Renal cortical epithelial cell (primary cell): ENCODE measurements around the gene BRWD1. TPM values are rescaled to one million over a fixed set of nuclear protein-coding genes. Genes with fewer than 3 reads are reported as not detected.
"Not testable (repeated sequence)": the region's sequence is repeated elsewhere in the genome, so short reads cannot be mapped to it uniquely, and the experiment has no call there.

ENCODE experiments used
- DNase-seq: peaks from one replicate; pipeline ENCODE4 v3.0.0-alpha.2; 2011; ENCODE audit warnings: low read depth
- total RNA-seq: library from RNA; depleted of rRNA; stranded (reverse); fragments of >200 nt; gene quantifications from 2 replicates; pipeline ENCODE4 v1.2.3, GENCODE V29; 2014

The BRWD1 gene
- total RNA-seq, 1 donor from 2014 or later = 81.4 TPM

- DNase-seq = no peak
These were observed 139.4 kb downstream of the BRWD1 start for GRCh38 chr21:39173716-39174680.

GRCh38 chr21:39169906-39170305 lies 143.5 kb downstream of the BRWD1 start:
- no peak for DNase-seq

- DNase-seq = no peak
These were observed 144.6 kb downstream of the BRWD1 start for GRCh38 chr21:39168800-39169199.

- no peak for DNase-seq
These were observed 148.9 kb downstream of the BRWD1 start for GRCh38 chr21:39164523-39164922.

- DNase-seq = no peak
These were observed 152.4 kb downstream of the BRWD1 start for GRCh38 chr21:39161064-39161463.

GRCh38 chr21:39159342-39160063 lies 153.9 kb downstream of the BRWD1 start:
- no peak for DNase-seq

GRCh38 chr21:39157241-39157640 lies 156.2 kb downstream of the BRWD1 start:
- DNase-seq = not testable (repeated sequence)

GRCh38 chr21:39156024-39156423 lies 157.4 kb downstream of the BRWD1 start:
- no peak for DNase-seq

- no peak for DNase-seq
These were observed 157.9 kb downstream of the BRWD1 start for GRCh38 chr21:39155578-39155977.

GRCh38 chr21:39153842-39154241 lies 159.6 kb downstream of the BRWD1 start:
- DNase-seq = no peak

- DNase-seq = no peak
These were observed 160.1 kb downstream of the BRWD1 start for GRCh38 chr21:39153373-39153772.

- DNase-seq = no peak
These were observed 161.2 kb downstream of the BRWD1 start for GRCh38 chr21:39152271-39152670.

GRCh38 chr21:39150877-39151276 lies 162.6 kb downstream of the BRWD1 start:
- DNase-seq = no peak

GRCh38 chr21:39150316-39150715 lies 163.1 kb downstream of the BRWD1 start:
- DNase-seq = no peak

GRCh38 chr21:39149882-39150281 lies 163.6 kb downstream of the BRWD1 start:
- DNase-seq = no peak

GRCh38 chr21:39148975-39149374 lies 164.5 kb downstream of the BRWD1 start:
- DNase-seq = no peak

GRCh38 chr21:39144191-39144590 lies 169.2 kb downstream of the BRWD1 start:
- no peak for DNase-seq

GRCh38 chr21:39142972-39143371 lies 170.5 kb downstream of the BRWD1 start:
- DNase-seq = no peak

- DNase-seq = no peak
These were observed 171.9 kb downstream of the BRWD1 start for GRCh38 chr21:39141502-39141901.

- DNase-seq = no peak
These were observed 175.9 kb downstream of the BRWD1 start for GRCh38 chr21:39137248-39138178.

- DNase-seq = no peak
These were observed 176.7 kb downstream of the BRWD1 start for GRCh38 chr21:39136711-39137110.

- not testable (repeated sequence) for DNase-seq
These were observed 177.3 kb downstream of the BRWD1 start for GRCh38 chr21:39136138-39136537.
